Medulla oblongata (tissue), 1 donor: ENCODE results near the gene TBX1.

ENCODE experiments used
- DNase-seq: peaks from one replicate; pipeline ENCODE4 v3.0.0-alpha.2; 2015; ENCODE audit errors: extremely low spot score

The TBX1 gene

DNA sequence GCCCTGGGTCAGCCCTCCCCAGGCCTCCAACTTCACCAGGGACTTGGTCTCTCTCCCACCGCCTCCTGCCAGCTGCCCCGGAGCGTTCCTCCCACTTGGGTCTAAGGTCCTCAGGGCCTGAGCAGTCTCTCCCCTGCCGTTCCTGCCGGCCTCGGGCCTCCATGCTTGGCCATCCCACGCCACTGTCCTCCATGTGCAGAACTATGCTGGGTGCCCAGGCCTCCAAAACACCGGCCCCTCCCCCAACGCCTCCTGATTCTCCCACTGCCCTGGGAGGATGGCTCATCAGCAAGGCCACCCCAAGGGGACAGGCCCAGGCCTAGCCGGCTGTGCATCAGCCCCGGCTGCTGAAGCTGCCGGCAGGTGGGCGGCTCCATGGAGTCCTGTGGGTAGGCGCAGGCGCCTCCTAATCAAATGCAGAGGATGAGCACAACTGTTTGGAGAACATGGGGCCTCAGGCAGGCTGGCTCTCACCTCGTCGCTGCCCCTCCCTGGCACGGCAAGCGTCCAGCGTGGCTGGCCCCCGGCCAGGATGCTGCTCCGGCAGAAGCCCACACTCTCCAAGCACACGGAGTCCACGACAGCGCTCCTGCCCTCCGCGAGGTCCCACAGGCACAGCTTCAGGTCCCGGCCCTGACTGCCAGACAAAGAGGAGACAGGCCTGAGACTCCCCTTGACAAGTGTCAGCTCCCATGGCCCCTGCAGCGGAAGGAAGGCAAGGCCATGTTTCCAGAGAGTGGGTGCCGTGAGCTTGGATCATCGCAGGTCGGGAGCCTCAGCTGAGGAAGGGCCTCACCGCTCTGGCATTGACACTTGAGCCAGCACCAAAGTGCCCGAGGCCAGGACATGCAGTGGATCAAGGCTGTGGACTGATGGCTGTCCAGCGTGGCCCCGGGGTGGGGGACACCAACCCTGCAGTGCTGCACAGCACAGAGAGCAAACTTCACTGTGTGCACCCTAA lies 51.5 kb downstream of the TBX1 start:
- DNase-seq = no peak

DNA sequence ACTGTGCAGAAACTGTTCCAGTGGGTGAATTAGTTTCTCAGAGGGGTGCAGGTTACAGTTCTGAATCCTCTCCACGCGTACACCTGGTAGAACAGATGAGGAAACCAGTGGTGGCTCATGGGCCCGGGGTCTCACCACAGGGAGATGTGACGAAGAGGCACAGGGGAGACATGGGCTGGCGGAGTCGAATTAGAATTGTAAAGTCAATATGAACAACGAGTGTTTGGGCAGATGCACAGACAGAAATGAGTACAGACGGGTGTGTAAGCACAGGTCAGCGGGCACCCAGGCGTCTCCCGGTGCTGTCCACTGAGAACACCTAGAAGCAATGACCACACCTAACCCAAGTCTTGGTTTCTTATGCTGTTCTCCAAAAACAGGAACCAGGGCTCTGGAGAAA lies 52.3 kb downstream of the TBX1 start:
- DNase-seq = no peak

GRCh38 chr22:19814428-19814827 lies 53.9 kb downstream of the TBX1 start:
- DNase-seq = no peak

- no peak for DNase-seq
Measured at GRCh38 chr22:19815093-19815822, 54.7 kb downstream of the TBX1 start.

DNA sequence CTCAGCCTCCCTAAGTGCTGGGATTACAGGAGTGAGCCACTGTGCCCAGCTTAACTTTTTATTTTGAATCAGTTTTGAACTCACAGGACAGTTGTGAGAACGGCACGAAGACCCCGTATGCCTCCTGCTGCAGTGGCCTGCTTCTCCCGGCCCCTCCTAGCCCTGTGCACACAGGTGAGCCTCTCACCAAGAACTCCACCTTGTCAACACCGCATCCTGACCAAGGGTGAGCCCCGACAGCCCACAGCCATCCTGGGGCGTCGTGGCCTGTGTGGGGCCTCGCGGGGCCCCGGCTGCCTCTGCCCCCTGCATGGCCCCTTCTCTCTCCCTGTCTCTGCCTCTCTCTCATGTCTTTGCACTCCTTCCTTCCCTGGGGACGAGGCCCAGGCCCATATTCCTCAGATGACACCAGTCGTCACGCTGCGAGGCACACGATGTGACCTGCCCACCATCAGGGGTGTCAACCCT lies 55.3 kb downstream of the TBX1 start:
- no peak for DNase-seq

GRCh38 chr22:19816372-19817119 lies 56.0 kb downstream of the TBX1 start:
- DNase-seq = no peak
